ENCODE measurements around the gene HACD4.

HACD4 gene

DNA sequence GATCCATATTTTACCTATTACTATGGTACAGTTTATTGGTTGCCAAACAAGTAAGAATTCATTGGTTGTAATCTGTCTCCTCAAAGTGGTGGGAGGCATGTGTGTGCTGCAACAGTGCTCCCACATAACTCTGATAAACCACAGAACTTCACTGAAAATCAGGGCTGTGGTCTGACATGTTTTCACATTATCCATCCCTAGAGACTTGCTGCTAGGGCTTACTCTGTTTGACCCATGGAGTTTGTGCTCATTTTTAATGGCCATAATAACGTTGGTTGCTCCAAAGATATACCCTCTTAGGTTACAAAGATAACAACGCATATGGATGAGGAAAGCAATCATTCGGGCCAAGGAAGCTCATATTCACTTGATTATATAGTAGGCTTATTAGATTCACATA, 37.0 kb downstream of the HACD4 start:
- ChIA-PET CTCF (interaction anchor here (0.7 kb wide), 1 partner anchor 1001 kb away, joined by 4 read pairs; no protein-coding TSS in a partner anchor), POLR2A (ENCODE audit: low non-redundant PET) (no interaction called here)
- TF ChIP-seq, protein P1, sequence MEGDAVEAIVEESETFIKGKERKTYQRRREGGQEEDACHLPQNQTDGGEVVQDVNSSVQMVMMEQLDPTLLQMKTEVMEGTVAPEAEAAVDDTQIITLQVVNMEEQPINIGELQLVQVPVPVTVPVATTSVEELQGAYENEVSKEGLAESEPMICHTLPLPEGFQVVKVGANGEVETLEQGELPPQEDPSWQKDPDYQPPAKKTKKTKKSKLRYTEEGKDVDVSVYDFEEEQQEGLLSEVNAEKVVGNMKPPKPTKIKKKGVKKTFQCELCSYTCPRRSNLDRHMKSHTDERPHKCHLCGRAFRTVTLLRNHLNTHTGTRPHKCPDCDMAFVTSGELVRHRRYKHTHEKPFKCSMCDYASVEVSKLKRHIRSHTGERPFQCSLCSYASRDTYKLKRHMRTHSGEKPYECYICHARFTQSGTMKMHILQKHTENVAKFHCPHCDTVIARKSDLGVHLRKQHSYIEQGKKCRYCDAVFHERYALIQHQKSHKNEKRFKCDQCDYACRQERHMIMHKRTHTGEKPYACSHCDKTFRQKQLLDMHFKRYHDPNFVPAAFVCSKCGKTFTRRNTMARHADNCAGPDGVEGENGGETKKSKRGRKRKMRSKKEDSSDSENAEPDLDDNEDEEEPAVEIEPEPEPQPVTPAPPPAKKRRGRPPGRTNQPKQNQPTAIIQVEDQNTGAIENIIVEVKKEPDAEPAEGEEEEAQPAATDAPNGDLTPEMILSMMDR (conservative IDR thresholded peaks at IDR 0.05; ENCODE audit: low read depth), result no peak
- H3K27ac ChIP-seq, result no peak overlapping the region
- DNase-seq (ENCODE audit: low spot score), result no peak

DNA sequence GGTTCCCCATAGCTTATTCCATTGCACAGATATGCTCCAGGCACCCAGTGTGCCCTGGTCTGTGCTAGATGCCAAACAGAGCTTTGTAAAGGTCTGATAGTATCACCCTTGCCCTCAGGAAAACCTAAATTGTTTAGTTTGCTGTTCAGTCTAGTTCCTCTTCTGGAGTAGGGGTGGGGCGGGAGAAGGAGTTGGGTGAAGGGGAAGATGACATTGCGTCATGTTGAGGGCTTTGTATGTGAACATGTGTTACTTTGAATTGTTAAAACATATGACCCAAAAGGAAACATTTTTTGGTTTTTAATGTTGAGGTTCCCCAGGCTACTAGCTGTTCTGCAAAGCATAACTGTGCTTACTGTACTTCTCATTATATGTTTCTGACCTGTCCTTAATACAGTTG, 40.6 kb downstream of the HACD4 start:
- H3K27ac ChIP-seq, result no peak overlapping the region
- ChIA-PET CTCF (no interaction called here), POLR2A (ENCODE audit: low non-redundant PET) (no interaction called here)
- DNase-seq (ENCODE audit: low spot score), result no peak
- TF ChIP-seq, protein P1 (conservative IDR thresholded peaks at IDR 0.05; ENCODE audit: low read depth), result no peak

DNA sequence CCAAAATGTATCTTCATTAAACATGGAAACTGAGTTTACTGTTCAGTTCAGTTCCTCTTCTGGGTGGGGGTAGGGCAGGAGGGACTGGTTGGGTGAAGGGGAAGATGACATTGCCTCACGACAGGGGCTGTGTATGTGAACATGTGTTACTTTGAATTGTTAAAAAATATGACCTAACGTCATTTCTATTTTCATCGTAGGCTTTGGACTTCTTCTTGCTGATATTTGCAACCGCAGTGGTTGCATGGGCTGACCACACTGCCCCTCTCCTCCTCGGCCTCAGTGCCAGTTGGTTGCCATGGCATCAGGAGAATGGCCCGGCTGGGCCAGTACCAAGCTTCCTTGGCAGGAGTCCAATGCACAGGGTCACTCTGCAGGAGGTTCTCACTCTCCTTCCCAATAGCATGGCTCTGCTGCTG, 41.5 kb downstream of the HACD4 start:
- H3K27ac ChIP-seq, result no peak overlapping the region
- no peak for DNase-seq (ENCODE audit: low spot score)
- ChIA-PET CTCF (no interaction called here), POLR2A (ENCODE audit: low non-redundant PET) (no interaction called here)
- TF ChIP-seq, protein P1 (conservative IDR thresholded peaks at IDR 0.05; ENCODE audit: low read depth), result no peak

DNA sequence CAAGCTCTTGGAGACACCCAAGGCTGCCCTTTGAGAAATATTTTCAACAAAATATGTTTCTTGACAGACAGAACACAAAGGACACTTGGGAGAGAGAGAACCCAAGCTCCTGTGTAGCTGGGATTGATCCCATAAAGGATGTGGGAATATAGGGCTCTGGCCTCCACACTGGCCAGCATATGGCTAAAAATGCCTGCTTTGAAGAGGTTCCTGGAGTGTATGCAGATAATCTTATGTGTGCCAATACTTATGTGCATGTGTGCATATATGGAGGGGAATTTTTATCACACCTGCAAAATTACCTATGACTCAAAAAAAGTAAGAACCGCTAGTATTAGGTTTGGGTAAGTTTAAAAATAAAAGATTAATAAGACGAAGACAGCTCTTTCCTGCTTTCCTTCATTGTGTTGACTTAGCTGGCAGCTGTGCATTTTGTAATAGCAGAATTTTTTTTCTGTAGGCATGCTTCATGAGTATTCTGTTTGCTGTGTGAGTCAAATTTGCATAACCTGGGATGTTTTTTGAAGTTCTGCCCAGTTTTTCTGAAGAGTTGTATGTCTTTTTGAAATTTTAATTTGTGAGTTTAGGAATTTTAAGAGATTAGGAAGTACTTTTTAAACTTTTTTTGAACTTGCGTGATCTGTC, 42.6 kb downstream of the HACD4 start:
- CTCF ChIA-PET, result no interaction called here
- H3K27ac ChIP-seq, result no peak overlapping the region
- DNase-seq (ENCODE audit: low spot score), result no peak
- TF ChIP-seq, protein P1 (conservative IDR thresholded peaks at IDR 0.05; ENCODE audit: low read depth), result no peak
- POLR2A ChIA-PET (ENCODE audit: low non-redundant PET), result no interaction called here

DNA sequence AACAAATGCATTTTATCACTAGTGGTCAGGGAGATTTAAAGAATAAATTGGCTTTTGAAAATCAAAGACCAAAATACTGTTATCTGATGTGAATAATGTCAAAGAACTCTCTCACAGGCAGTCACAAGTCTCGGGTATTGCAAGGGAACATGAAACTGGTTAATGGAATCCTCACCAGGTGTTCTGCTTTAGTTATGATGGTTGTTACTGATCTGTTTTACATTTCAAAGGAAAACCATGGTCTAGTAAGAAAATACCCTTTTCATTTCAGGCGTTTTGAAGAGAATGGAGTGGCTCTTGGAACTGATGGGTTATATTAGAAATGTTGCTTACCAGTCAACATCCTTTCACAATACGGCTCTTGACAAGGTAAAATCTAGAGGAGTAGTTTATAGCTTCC, 43.4 kb downstream of the HACD4 start:
- TF ChIP-seq, protein P1 (conservative IDR thresholded peaks at IDR 0.05; ENCODE audit: low read depth), result no peak
- CTCF ChIA-PET, result no interaction called here
- H3K27ac ChIP-seq, result no peak overlapping the region
- POLR2A ChIA-PET (ENCODE audit: low non-redundant PET), result no interaction called here
- no peak for DNase-seq (ENCODE audit: low spot score)

DNA sequence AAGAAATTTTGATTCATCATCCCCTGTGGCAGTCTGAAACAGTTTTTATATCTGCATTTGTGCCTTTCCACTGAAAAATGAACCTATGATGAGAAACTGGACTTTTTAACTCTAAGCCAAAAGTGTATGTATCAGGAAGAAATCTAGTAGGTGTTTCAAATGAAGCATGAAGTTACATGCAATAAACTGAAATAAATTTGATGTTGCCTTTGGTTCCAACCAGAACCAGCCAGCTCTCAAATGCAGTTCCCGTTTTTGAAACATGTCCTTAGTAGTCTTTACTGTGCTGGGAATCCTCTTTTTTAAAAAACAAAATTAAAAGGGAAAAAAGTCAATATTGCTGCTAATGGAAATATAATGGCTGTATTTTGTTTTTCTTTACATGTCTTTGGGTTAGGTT, 43.9 kb downstream of the HACD4 start:
- TF ChIP-seq, protein P1 (conservative IDR thresholded peaks at IDR 0.05; ENCODE audit: low read depth), result no peak
- CTCF ChIA-PET, result interaction anchor here (0.6 kb wide), 1 partner anchor 437 kb away, joined by 3 read pairs; no protein-coding TSS in a partner anchor
- H3K27ac ChIP-seq, result no peak overlapping the region
- POLR2A ChIA-PET (ENCODE audit: low non-redundant PET), result no interaction called here
- no peak for DNase-seq (ENCODE audit: low spot score)

Data from RWPE1 (cell line).